HEK293T (cell line): Measurements from ENCODE around the gene TMEM242.

Source experiments
- FOXK2 ChIP-seq: fragments of 450-650 bp; IDR thresholded peaks from 2 replicates; pipeline ENCODE4 v1.6.1; 2016; ENCODE audit warnings: mild to moderate bottlenecking
- FOXM1 ChIP-seq: fragments of 450-650 bp; IDR thresholded peaks from 2 replicates; pipeline ENCODE4 v1.6.1; 2017; ENCODE audit warnings: mild to moderate bottlenecking, borderline replicate concordance
- PKNOX1 ChIP-seq: fragments of 450-650 bp; IDR thresholded peaks from 2 replicates; pipeline ENCODE4 v1.6.1; 2016
- SP1 ChIP-seq: fragments of 450-650 bp; IDR thresholded peaks from 2 replicates; pipeline ENCODE4 v1.6.1; 2017
- SUZ12 ChIP-seq: fragments of 450-650 bp; IDR thresholded peaks from 2 replicates; pipeline ENCODE4 v1.6.1; 2016; ENCODE audit warnings: mild to moderate bottlenecking
- TARDBP ChIP-seq: fragments of 450-650 bp; IDR thresholded peaks from 2 replicates; pipeline ENCODE4 v1.6.1; 2016

DNA sequence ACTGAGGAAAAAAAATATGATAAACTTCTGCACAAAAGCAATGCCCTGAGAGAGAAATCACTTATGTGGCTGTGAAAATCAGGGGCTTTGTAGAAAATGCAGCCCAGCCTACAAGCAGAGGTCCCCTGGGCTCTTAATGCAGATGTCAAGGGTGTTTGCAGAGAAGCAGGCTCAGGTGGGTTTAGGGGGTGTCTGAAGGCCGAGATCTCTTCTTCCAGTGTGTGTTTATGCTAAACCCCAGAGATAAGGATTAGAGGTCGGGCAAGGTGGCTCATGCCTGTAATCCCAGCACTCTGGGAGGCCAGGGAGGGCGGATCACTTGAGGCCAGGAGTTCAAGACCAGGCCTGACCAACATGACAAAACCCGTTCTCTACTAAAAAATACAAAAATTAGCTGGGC is 78.5 kb downstream of the TMEM242 start:
- TF ChIP-seq TARDBP (no peak), FOXK2 (no peak), SUZ12 (no peak), PKNOX1 (no peak), SP1 (no peak), FOXM1 (no peak)
